ENCODE data around the gene SLC2A13.

GRCh38 chr12:39798429-39798828, 307.5 kb downstream of the SLC2A13 start:
- TF ChIP-seq ZBTB26 (tag by site-specific recombination; optimal IDR thresholded peaks at IDR 0.05) (no peak), ZNF202 (tag by site-specific recombination; IDR thresholded peaks at IDR 0.05; ENCODE audit: borderline replicate concordance) (no peak), CTCF (tag by site-specific recombination; IDR thresholded peaks at IDR 0.05) (no peak), ATF2 (tag by site-specific recombination; IDR thresholded peaks at IDR 0.05; ENCODE audit: low read depth) (no peak), PRDM1 (tag by site-specific recombination; IDR thresholded peaks at IDR 0.05) (no peak), ZSCAN4 (tag by site-specific recombination; IDR thresholded peaks at IDR 0.05) (no peak), ZNF394 (tag by site-specific recombination; IDR thresholded peaks at IDR 0.05; ENCODE audit: borderline replicate concordance) (no peak), ZNF530 (tag by site-specific recombination; IDR thresholded peaks at IDR 0.05; ENCODE audit: low read depth) (no peak), ZNF510 (tag by site-specific recombination; IDR thresholded peaks at IDR 0.05; ENCODE audit: insufficient replicate concordance) (no peak), ZNF157 (tag by site-specific recombination; IDR thresholded peaks at IDR 0.05) (no peak), ZNF23 (tag by site-specific recombination; IDR thresholded peaks at IDR 0.05; ENCODE audit: borderline replicate concordance) (no peak), ZNF274 (IDR thresholded peaks at IDR 0.05; ENCODE audit: low read length) (no peak), ZNF274 (tag by site-specific recombination; IDR thresholded peaks at IDR 0.05; ENCODE audit: borderline replicate concordance) (no peak)
- TF ChIP-seq, protein P1, sequence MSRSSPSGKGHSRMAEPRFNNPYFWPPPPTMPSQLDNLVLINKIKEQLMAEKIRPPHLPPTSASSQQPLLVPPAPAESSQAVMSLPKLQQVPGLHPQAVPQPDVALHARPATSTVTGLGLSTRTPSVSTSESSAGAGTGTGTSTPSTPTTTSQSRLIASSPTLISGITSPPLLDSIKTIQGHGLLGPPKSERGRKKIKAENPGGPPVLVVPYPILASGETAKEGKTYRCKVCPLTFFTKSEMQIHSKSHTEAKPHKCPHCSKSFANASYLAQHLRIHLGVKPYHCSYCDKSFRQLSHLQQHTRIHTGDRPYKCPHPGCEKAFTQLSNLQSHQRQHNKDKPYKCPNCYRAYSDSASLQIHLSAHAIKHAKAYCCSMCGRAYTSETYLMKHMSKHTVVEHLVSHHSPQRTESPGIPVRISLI (tag by site-specific recombination; IDR thresholded peaks at IDR 0.05): no peak
- TF ChIP-seq, protein P2, sequence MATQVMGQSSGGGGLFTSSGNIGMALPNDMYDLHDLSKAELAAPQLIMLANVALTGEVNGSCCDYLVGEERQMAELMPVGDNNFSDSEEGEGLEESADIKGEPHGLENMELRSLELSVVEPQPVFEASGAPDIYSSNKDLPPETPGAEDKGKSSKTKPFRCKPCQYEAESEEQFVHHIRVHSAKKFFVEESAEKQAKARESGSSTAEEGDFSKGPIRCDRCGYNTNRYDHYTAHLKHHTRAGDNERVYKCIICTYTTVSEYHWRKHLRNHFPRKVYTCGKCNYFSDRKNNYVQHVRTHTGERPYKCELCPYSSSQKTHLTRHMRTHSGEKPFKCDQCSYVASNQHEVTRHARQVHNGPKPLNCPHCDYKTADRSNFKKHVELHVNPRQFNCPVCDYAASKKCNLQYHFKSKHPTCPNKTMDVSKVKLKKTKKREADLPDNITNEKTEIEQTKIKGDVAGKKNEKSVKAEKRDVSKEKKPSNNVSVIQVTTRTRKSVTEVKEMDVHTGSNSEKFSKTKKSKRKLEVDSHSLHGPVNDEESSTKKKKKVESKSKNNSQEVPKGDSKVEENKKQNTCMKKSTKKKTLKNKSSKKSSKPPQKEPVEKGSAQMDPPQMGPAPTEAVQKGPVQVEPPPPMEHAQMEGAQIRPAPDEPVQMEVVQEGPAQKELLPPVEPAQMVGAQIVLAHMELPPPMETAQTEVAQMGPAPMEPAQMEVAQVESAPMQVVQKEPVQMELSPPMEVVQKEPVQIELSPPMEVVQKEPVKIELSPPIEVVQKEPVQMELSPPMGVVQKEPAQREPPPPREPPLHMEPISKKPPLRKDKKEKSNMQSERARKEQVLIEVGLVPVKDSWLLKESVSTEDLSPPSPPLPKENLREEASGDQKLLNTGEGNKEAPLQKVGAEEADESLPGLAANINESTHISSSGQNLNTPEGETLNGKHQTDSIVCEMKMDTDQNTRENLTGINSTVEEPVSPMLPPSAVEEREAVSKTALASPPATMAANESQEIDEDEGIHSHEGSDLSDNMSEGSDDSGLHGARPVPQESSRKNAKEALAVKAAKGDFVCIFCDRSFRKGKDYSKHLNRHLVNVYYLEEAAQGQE (tag by site-specific recombination; IDR thresholded peaks at IDR 0.05): no peak

All from HEK293 (cell line).